Measurements from ENCODE around the gene RAP2B.

Gene RAP2B

GRCh38 chr3:153210660-153211059 is 48.6 kb downstream of the RAP2B start:
- Histone ChIP-seq H3K36me3 (ENCODE audit: insufficient read depth, low read length) (no peaks in the 10 kb centered on the region), H3K79me2 (ENCODE audit: insufficient read depth, low read length) (no peaks in the 10 kb centered on the region), H3K4me2 (ENCODE audit: low read length) (no peak overlapping the region), H3K9ac (ENCODE audit: low read length) (no peak overlapping the region), H3K4me3 (ENCODE audit: low read depth, low read length, poor library complexity, severe bottlenecking) (no peak overlapping the region), H2AFZ (ENCODE audit: low read length) (no peak overlapping the region), H3K4me1 (ENCODE audit: insufficient read depth, low read length, severe bottlenecking) (no peaks in the 10 kb centered on the region), H3K27me3 (ENCODE audit: insufficient read depth, low read length) (no peaks in the 10 kb centered on the region), H3F3A (ENCODE audit: insufficient read depth, low read length) (no peaks in the 10 kb centered on the region), H3K9me2 (ENCODE audit: low read depth, low read length) (no peaks in the 10 kb centered on the region), H4K20me1 (ENCODE audit: insufficient read depth, low read length) (no peaks in the 10 kb centered on the region; the same call in 1 of the 2 replicates), H3K9me3 (ENCODE audit: low read length) (no peaks in the 10 kb centered on the region), H3K27ac (ENCODE audit: low read depth, low read length, poor library complexity, severe bottlenecking) (no peak overlapping the region)
- no peak for TF ChIP-seq CTCF (IDR thresholded peaks at IDR 0.05; ENCODE audit: low read length)
- TF ChIP-seq EZH2 (IDR thresholded peaks at IDR 0.05; ENCODE audit: borderline replicate concordance, low read length): no peak

- H3F3A ChIP-seq (ENCODE audit: insufficient read depth, low read length): no peaks in the 10 kb centered on the region
- H3K9ac ChIP-seq (ENCODE audit: low read length): no peak overlapping the region
- no peak overlapping the region for H2AFZ ChIP-seq (ENCODE audit: low read length)
- no peaks in the 10 kb centered on the region for H3K27me3 ChIP-seq (ENCODE audit: insufficient read depth, low read length)
- TF ChIP-seq CTCF (IDR thresholded peaks at IDR 0.05; ENCODE audit: low read length) (no peak), EZH2 (IDR thresholded peaks at IDR 0.05; ENCODE audit: borderline replicate concordance, low read length) (no peak)
- H3K27ac ChIP-seq (ENCODE audit: low read depth, low read length, poor library complexity, severe bottlenecking): no peak overlapping the region
- no peaks in the 10 kb centered on the region for H3K9me3 ChIP-seq (ENCODE audit: low read length)
- H3K9me2 ChIP-seq (ENCODE audit: low read depth, low read length): no peaks in the 10 kb centered on the region
- H3K4me2 ChIP-seq (ENCODE audit: low read length): no peak overlapping the region
- H3K4me3 ChIP-seq (ENCODE audit: low read depth, low read length, poor library complexity, severe bottlenecking): no peak overlapping the region
- H4K20me1 ChIP-seq (ENCODE audit: insufficient read depth, low read length): no peaks in the 10 kb centered on the region; the same call in 1 of the 2 replicates
- H3K4me1 ChIP-seq (ENCODE audit: insufficient read depth, low read length, severe bottlenecking): no peaks in the 10 kb centered on the region
- H3K79me2 ChIP-seq (ENCODE audit: insufficient read depth, low read length): no peaks in the 10 kb centered on the region
- no peaks in the 10 kb centered on the region for H3K36me3 ChIP-seq (ENCODE audit: insufficient read depth, low read length)
These were observed 53.5 kb downstream of the RAP2B start for GRCh38 chr3:153215497-153215896.

DNA sequence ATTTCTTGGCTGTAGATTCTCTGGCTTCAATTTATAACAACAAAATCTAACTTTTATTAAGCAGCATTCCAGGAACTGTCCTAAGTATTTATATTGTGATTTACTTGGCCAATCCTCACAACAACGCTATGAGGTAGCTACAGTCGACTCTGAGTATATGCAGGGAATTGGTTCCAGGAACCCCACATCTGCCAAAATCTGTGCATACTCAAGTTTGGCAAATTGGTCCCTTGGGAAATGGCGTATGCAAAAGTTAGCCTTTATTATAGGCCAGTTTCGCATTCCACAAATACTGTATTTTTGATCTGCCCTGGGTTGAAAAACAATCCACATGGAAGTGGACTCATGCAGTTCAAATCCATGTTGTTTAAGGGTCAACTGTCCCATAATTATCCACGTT is 53.9 kb downstream of the RAP2B start:
- Histone ChIP-seq H4K20me1 (ENCODE audit: insufficient read depth, low read length) (no peaks in the 10 kb centered on the region; the same call in 1 of the 2 replicates), H3K9me3 (ENCODE audit: low read length) (no peaks in the 10 kb centered on the region), H3K9me2 (ENCODE audit: low read depth, low read length) (no peaks in the 10 kb centered on the region), H3K79me2 (ENCODE audit: insufficient read depth, low read length) (no peaks in the 10 kb centered on the region), H2AFZ (ENCODE audit: low read length) (no peak overlapping the region), H3F3A (ENCODE audit: insufficient read depth, low read length) (no peaks in the 10 kb centered on the region), H3K4me3 (ENCODE audit: low read depth, low read length, poor library complexity, severe bottlenecking) (no peak overlapping the region), H3K9ac (ENCODE audit: low read length) (no peak overlapping the region), H3K4me1 (ENCODE audit: insufficient read depth, low read length, severe bottlenecking) (no peaks in the 10 kb centered on the region), H3K27ac (ENCODE audit: low read depth, low read length, poor library complexity, severe bottlenecking) (no peak overlapping the region), H3K36me3 (ENCODE audit: insufficient read depth, low read length) (no peaks in the 10 kb centered on the region), H3K27me3 (ENCODE audit: insufficient read depth, low read length) (no peaks in the 10 kb centered on the region), H3K4me2 (ENCODE audit: low read length) (no peak overlapping the region)
- no peak for TF ChIP-seq EZH2 (IDR thresholded peaks at IDR 0.05; ENCODE audit: borderline replicate concordance, low read length)
- TF ChIP-seq CTCF (IDR thresholded peaks at IDR 0.05; ENCODE audit: low read length): no peak
